Thyroid gland (tissue), 4 donors: ENCODE results near the gene KCNE1.
"Not testable (repeated sequence)": the region's sequence is repeated elsewhere in the genome, so short reads cannot be mapped to it uniquely, and the experiment has no call there.

Source experiments
- CTCF ChIP-seq, 6 experiments: fragments of 200-600 bp in 3 of 6; fragments of 450-650 bp in 3 of 6; sonication (generic) in 3 of 6; IDR thresholded peaks; one replicate each; pipeline ENCODE4 v1.5.1; 2016 to 2019; ENCODE audit warnings: antibody characterized with exemption in 6 of 6, mild to moderate bottlenecking in 2 of 6, inconsistent platforms in 1 of 6, moderate library complexity in 1 of 6
- POLR2A ChIP-seq, 2 donors: fragments of 450-650 bp; IDR thresholded peaks; one replicate each; pipeline ENCODE4 v1.6.1; 2017; ENCODE audit warnings: antibody characterized with exemption in 2 of 2, mild to moderate bottlenecking in 2 of 2, moderate library complexity in 1 of 2

GRCh38 chr21:34456180-34456579, 55.8 kb downstream of the KCNE1 start:
- TF ChIP-seq POLR2A, CTCF (IDR thresholded peaks at IDR 0.05): not testable (repeated sequence)
